GM10248 (cell line): Measurements from ENCODE around the gene PGLYRP3.

ENCODE experiments used
- CTCF ChIA-PET: fragments of 300-600 bp; sonication (Branson Sonifier 250); formaldehyde crosslinking; extraction: SDS; loops from one replicate; lab custom pipeline; 2021; ENCODE audit warnings: antibody characterized with exemption; lab: Yijun Ruan, JAX
- POLR2A ChIA-PET: fragments of 350-650 bp; sonication (Branson Sonifier 250); formaldehyde crosslinking; extraction: SDS; loops from one replicate; lab custom pipeline; 2020; ENCODE audit warnings: antibody characterized with exemption; lab: Yijun Ruan, JAX
- DNase-seq: peaks from one replicate; pipeline ENCODE4 v3.0.0; 2012; ENCODE audit errors: extremely low spot score
- TF ChIP-seq, protein P1 (sequence below): IDR thresholded peaks from 2 replicates; pipeline ENCODE4 v1.5.1; 2012; ENCODE audit warnings: mild to moderate bottlenecking, low read depth; ENCODE audit errors: extremely low read depth, missing control alignments, control extremely low read depth

Gene PGLYRP3, protein sequence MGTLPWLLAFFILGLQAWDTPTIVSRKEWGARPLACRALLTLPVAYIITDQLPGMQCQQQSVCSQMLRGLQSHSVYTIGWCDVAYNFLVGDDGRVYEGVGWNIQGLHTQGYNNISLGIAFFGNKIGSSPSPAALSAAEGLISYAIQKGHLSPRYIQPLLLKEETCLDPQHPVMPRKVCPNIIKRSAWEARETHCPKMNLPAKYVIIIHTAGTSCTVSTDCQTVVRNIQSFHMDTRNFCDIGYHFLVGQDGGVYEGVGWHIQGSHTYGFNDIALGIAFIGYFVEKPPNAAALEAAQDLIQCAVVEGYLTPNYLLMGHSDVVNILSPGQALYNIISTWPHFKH

DNA sequence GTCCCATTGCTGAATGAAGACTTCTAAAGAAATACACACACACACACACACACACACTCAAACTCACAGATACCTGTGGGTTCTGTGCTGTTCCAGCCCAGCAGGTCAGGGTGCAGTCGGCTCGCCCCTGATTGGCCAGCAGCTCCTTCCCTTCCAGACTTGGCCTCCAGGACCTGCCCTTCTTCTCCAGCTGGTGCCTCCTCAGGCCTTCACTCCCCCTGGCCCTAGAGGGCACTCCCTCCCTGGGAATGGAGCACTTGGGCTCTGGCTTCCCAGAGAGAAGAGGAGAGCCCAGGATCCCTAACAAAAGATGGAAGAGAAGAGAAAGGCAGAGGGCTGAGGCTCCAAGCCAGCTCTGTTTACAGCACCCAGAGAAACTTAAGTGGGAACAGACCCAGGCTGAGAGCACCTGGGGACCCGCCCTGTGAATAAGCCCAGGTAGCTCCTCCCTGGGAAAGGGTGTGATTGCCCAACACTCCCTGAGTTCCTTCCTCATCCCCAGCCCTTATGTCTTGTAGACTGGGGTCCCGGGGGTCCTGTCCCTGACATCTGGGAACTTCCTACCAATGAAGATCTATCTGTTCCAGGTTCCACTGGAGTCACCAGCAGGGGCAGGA is at the start of gene PGLYRP3:
Gene PGLYRP3 (minus strand): TSS at position 383 of the 617 bp plus-strand sequence. CDS start 2,287 bp downstream, outside the sequence.
- CTCF ChIA-PET = interaction anchor here (0.8 to 3.1 kb wide), 8 partner anchors 8 to 853 kb away, joined by 3 to 17 read pairs (median 4); no protein-coding TSS in a partner anchor
- no peak for DNase-seq

DNA sequence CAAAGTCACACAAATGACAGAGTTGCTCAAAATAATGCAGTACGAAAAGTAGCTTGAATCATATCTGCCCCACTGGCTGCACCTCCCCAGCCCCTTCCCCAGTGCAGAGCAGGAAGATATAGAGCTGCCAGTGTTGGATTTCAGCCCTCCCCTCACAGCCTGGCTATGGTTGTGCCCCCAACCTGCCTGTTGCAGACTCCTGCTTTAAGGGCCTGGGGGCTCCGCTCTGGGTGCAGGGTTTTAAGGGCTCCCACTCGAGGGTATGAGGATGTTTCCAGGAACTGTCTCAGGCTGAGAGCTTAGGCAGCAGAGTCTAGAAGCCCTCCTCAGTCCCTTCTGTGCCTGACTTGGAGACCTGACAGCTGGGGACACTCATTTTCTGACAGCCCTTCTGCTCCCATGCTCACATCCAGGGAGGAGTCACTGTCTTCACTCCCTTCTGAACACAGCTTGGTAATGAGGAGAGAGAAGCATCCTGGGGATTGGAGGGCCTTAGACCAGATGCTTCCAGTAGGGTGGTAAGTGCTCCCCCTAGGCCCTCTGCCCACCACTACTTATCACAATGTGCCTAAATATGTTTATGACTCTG is 49.5 kb upstream of the PGLYRP3 start:
- TF ChIP-seq, protein P1, sequence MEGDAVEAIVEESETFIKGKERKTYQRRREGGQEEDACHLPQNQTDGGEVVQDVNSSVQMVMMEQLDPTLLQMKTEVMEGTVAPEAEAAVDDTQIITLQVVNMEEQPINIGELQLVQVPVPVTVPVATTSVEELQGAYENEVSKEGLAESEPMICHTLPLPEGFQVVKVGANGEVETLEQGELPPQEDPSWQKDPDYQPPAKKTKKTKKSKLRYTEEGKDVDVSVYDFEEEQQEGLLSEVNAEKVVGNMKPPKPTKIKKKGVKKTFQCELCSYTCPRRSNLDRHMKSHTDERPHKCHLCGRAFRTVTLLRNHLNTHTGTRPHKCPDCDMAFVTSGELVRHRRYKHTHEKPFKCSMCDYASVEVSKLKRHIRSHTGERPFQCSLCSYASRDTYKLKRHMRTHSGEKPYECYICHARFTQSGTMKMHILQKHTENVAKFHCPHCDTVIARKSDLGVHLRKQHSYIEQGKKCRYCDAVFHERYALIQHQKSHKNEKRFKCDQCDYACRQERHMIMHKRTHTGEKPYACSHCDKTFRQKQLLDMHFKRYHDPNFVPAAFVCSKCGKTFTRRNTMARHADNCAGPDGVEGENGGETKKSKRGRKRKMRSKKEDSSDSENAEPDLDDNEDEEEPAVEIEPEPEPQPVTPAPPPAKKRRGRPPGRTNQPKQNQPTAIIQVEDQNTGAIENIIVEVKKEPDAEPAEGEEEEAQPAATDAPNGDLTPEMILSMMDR = no peak
- DNase-seq = no peak
- CTCF ChIA-PET = interaction anchor here (1.1 to 1.6 kb wide), 3 partner anchors 10 to 132 kb away, joined by 5 to 18 read pairs (median 5); no protein-coding TSS in a partner anchor
- POLR2A ChIA-PET = no interaction called here

More for the DNA sequence above, at the start of gene PGLYRP3:
- TF ChIP-seq, protein P1 = peak; percentile 10
- POLR2A ChIA-PET = no interaction called here

DNA sequence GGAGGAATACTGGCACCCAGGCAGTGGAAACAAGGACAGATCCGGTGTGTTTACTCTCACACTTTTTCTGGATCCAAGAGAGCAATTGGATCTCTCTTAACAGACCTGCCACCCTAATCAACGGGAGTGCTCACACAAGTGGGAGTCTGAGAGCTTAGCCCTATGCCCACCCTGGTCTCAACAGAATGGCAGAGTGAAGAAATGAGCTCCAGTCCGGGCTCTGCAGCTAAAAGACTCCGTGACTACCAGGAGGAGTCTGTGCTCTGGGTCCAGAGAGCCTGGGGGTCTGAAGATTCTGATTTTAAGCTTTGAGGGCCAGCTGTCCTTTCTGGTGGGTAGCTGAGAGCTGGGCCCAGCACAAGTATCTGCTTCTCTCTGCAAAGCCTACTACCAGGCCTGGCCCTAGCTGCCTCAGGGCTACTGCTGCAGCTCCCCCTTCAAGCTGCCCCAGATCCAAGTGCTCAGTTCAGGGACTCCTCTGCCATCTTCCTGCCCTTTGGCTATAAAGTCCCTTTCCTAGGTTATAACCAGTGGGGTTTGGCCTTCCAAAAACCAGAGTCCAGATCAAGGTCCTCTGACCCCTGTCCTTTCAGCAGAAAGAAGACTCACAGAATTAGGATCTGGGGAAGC is 48.8 kb upstream of the PGLYRP3 start:
- no peak for DNase-seq
- TF ChIP-seq, protein P1 = no peak
- ChIA-PET POLR2A (no interaction called here), CTCF (interaction anchor here (1.1 to 1.6 kb wide), 3 partner anchors 9 to 133 kb away, joined by 5 to 18 read pairs (median 5); no protein-coding TSS in a partner anchor)

DNA sequence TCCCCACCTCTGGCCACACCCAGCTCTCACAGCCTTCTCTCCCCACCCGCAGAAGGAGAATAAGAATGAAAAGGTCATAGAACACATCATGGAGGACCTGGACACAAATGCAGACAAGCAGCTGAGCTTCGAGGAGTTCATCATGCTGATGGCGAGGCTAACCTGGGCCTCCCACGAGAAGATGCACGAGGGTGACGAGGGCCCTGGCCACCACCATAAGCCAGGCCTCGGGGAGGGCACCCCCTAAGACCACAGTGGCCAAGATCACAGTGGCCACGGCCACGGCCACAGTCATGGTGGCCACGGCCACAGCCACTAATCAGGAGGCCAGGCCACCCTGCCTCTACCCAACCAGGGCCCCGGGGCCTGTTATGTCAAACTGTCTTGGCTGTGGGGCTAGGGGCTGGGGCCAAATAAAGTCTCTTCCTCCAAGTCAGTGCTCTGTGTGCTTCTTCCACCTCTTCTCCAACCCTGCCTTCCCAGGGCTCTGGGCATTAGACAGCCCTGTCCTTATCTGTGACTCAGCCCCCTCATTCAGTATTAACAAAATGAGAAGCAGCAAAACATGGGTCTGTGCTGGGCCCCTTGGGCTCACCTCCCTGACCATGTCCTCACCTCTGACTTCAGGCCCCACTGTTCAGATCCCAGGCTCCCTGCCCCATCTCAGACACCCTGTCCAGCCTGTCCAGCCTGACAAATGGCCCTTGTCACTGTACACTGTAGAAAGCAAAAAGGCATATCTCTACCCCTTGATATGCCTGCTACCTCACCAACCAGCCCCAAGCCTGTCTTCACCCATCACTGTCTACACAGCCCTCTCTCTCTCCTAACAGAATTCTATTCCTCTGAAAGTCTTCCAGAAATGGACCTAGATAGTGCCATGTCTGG is 48.1 kb upstream of the PGLYRP3 start:
- POLR2A ChIA-PET = no interaction called here
- no peak for DNase-seq
- CTCF ChIA-PET = interaction anchor here (1.1 to 1.6 kb wide), 5 partner anchors 8 to 135 kb away, joined by 3 to 18 read pairs (median 5); no protein-coding TSS in a partner anchor
- TF ChIP-seq, protein P1 = no peak

DNA sequence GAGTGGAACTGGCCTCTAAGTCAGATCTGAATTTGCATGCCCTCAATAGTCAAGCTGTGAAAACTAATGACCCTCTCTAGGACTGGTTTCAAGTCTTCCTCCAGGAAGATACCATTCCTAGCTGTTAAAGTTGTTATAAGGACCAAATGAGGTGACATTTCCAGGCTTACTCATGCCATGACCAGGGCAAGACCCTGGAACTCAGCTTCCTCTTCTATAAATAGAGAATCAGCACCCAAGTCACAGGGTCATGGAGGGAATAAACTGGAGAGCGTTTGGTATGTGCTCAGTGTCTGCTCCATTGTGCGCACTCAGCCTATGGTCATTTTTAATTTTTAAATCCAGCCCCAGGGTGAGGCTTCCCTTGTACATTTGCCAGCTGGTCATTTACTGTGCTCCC is 47.4 kb upstream of the PGLYRP3 start:
- CTCF ChIA-PET = interaction anchor here (1.3 to 1.6 kb wide), 2 partner anchors 134 to 135 kb away, joined by 3 to 5 read pairs; no protein-coding TSS in a partner anchor

More for the DNA sequence above, 47.4 kb upstream of the PGLYRP3 start:
- TF ChIP-seq, protein P1 = no peak
- no peak for DNase-seq
- POLR2A ChIA-PET = no interaction called here
